OCI-LY7 (cell line): ENCODE results near the gene CHRD. TPM values are rescaled to one million over a fixed set of nuclear protein-coding genes. Genes with fewer than 3 reads are reported as not detected.

Experiments used
- BruUV-seq: library from RNA; stranded (reverse); fragments of 400-500 nt; replicated peaks from 2 replicates; lab custom pipeline; 2021; lab: Mats Ljungman, UMichigan
- CTCF ChIA-PET: fragments of 300-600 bp; sonication (Branson Sonifier 250); formaldehyde crosslinking; loops from one replicate; lab custom pipeline; 2022; ENCODE audit warnings: antibody characterized with exemption; ENCODE audit not compliant: unreplicated experiment; lab: Charles Lee
- POLR2A ChIA-PET: fragments of 300-600 bp; sonication (Branson Sonifier 250); formaldehyde crosslinking; loops from one replicate; lab custom pipeline; 2022; ENCODE audit warnings: antibody characterized with exemption; lab: Charles Lee
- DNase-seq: peaks from one replicate; pipeline ENCODE4 v3.0.0-alpha.2; 2015; ENCODE audit warnings: low spot score
- H2AFZ ChIP-seq: fragments of 200-600 bp; sonication (generic), shearing (Covaris generic); 2 replicates; pipeline ENCODE4 v1.6.1; 2014; ENCODE audit warnings: mild to moderate bottlenecking, antibody characterized with exemption, low read length, moderate library complexity
- H3K27ac ChIP-seq: fragments of 200-600 bp; sonication (generic); 2 replicates; pipeline ENCODE4 v1.5.1; 2014; ENCODE audit warnings: mixed run types, low read depth, mild to moderate bottlenecking, moderate library complexity, low read length, inconsistent platforms; ENCODE audit not compliant: poor library complexity, severe bottlenecking
- H3K36me3 ChIP-seq: fragments of 200-600 bp; sonication (generic); 2 replicates; pipeline ENCODE4 v1.6.1; 2014; ENCODE audit warnings: mild to moderate bottlenecking, antibody characterized with exemption, low read length, moderate library complexity, mixed read lengths; ENCODE audit not compliant: insufficient read depth
- H3K4me1 ChIP-seq: fragments of 200-600 bp; sonication (generic); 2 replicates; pipeline ENCODE4 v1.5.1; 2014; ENCODE audit warnings: mild to moderate bottlenecking, low read length; ENCODE audit not compliant: insufficient read depth, poor library complexity, severe bottlenecking
- H3K4me2 ChIP-seq: fragments of 200-600 bp; sonication (generic); 2 replicates; pipeline ENCODE4 v1.6.1; 2014; ENCODE audit warnings: mild to moderate bottlenecking, low read length
- H3K4me3 ChIP-seq: fragments of 200-600 bp; sonication (generic); 2 replicates; pipeline ENCODE4 v1.5.1; 2014; ENCODE audit warnings: mild to moderate bottlenecking, low read depth, low read length; ENCODE audit not compliant: poor library complexity, severe bottlenecking
- H3K79me2 ChIP-seq: fragments of 200-600 bp; sonication (generic); 2 replicates; pipeline ENCODE4 v1.6.1; 2016; ENCODE audit warnings: low read depth, mild to moderate bottlenecking, low read length, moderate library complexity, mixed read lengths; ENCODE audit not compliant: insufficient read depth
- H3K9me2 ChIP-seq: fragments of 200-600 bp; sonication (generic); 2 replicates; pipeline ENCODE4 v1.6.1; 2016; ENCODE audit warnings: mild to moderate bottlenecking, low read length, mixed read lengths; ENCODE audit not compliant: insufficient read depth
- H3K9me3 ChIP-seq: fragments of 200-600 bp; sonication (generic); 2 replicates; pipeline ENCODE4 v1.6.1; 2014; ENCODE audit warnings: mild to moderate bottlenecking, mixed run types, low read length, mixed read lengths
- H4K20me1 ChIP-seq: fragments of 200-600 bp; sonication (generic); 2 replicates; pipeline ENCODE4 v1.6.1; 2014; ENCODE audit warnings: mild to moderate bottlenecking, antibody characterized with exemption, low read length, moderate library complexity, mixed read lengths; ENCODE audit not compliant: insufficient read depth
- EZH2phosphoT487 ChIP-seq: fragments of 200-600 bp; sonication (generic); IDR thresholded peaks from 2 replicates; pipeline ENCODE4 v1.6.1; 2018; ENCODE audit warnings: low read depth, borderline replicate concordance, mild to moderate bottlenecking, mixed run types, antibody characterized with exemption, low read length, moderate library complexity, mixed read lengths
- intact Hi-C: fragments of 100-400 bp; cut with micrococcal nuclease; formaldehyde crosslinking; loops from one replicate; pipeline ENCODE4 v1.10.0; 2022; ENCODE audit not compliant: unreplicated experiment
- total RNA-seq, 2 experiments: library from RNA; depleted of rRNA in 1 of 2; stranded (reverse); fragments of >200 nt in 1 of 2; shearing (Covaris generic) in 1 of 2; gene quantifications; 2 replicates each; pipeline ENCODE4 v1.2.3, GENCODE V29; 2014 to 2022
- TF ChIP-seq, protein P1 (sequence below): fragments of 200-600 bp; sonication (generic); conservative IDR thresholded peaks from 2 replicates; pipeline ENCODE4 v1.5.1; 2014; ENCODE audit warnings: mild to moderate bottlenecking, antibody characterized with exemption, low read length, moderate library complexity, mixed read lengths

CHRD gene
- total RNA-seq, 2 experiments from 2014 or later = 0.16 TPM; not detected in 1

DNA sequence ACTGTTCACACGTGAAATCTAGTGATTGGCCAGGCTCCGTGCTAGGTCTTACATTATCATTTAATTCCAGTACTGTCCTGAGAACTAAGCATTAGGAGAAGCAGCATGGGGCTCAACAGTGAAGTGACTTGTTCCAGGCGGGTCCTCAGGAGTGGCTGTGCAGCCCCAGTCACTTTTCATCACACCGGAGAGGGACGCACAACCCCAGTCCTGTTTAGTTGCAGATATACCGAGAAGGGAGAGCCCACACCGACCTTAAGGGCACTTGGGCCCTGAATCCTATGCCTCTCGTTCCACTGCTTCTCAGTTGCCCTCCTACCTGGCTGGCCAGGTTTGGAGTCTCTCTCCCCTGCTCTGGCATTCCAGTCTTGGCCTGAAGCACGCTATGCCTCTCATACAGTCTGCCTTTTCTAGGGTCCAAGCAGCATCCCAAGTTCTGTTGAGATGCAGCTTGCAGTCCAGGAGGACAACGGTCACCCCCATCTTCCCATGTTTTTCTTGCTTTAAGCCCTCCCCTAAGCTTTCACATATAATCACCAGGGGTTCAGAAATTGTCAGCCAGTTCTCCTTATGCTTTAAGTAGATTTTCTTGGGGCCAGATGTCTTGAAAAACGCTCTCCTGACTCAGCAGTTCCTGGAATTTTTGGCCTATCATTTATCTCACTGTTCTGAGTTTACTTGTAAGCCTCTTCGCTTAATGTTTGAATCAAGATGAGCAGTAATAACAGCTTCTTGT, 32.4 kb upstream of the CHRD start:
- Histone ChIP-seq H3K4me3 (no peak overlapping the region), H4K20me1 (no peaks in the 10 kb centered on the region), H3K36me3 (0 out of 2 replicates have a peak, but pooled peaks cover 4% of the 10 kb centered on the region), H3K9me3 (no peaks in the 10 kb centered on the region), H3K9me2 (no peaks in the 10 kb centered on the region), H2AFZ (no peak overlapping the region), H3K79me2 (no peaks in the 10 kb centered on the region), H3K4me1 (no peaks in the 10 kb centered on the region), H3K4me2 (no peak overlapping the region), H3K27ac (no peak overlapping the region)
- TF ChIP-seq, protein P1, sequence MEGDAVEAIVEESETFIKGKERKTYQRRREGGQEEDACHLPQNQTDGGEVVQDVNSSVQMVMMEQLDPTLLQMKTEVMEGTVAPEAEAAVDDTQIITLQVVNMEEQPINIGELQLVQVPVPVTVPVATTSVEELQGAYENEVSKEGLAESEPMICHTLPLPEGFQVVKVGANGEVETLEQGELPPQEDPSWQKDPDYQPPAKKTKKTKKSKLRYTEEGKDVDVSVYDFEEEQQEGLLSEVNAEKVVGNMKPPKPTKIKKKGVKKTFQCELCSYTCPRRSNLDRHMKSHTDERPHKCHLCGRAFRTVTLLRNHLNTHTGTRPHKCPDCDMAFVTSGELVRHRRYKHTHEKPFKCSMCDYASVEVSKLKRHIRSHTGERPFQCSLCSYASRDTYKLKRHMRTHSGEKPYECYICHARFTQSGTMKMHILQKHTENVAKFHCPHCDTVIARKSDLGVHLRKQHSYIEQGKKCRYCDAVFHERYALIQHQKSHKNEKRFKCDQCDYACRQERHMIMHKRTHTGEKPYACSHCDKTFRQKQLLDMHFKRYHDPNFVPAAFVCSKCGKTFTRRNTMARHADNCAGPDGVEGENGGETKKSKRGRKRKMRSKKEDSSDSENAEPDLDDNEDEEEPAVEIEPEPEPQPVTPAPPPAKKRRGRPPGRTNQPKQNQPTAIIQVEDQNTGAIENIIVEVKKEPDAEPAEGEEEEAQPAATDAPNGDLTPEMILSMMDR = no peak
- no peak for TF ChIP-seq EZH2phosphoT487
- ChIA-PET CTCF (no interaction called here), POLR2A (interaction anchor here (0.9 to 1.4 kb wide), 2 partner anchors 10 to 14 kb away, joined by 4 to 7 read pairs; partner anchors contain the start of genes CLCN2, FAM131A and POLR2H)
- BruUV-seq = no TSS peak
- intact Hi-C loops = no loop called here
- no peak for DNase-seq

DNA sequence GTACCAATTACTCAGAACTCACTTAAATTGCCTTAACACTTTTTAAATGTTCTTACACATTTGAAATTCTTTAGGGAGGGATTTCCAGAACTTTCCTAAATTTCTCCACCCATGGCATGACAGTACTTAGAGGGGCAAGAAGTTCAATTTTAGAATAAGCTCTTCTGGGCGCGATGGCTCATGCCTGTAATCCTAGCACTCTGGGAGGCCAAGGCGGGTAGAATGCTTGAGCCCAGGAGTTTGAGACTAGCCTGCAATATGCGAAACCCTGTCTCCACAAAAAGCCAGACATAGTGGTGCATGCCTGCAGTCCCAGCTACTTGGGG, 31.8 kb upstream of the CHRD start:
- intact Hi-C loops = no loop called here
- H3K79me2 ChIP-seq = no peaks in the 10 kb centered on the region
- no peaks in the 10 kb centered on the region for H3K4me1 ChIP-seq
- H3K4me2 ChIP-seq = no peak overlapping the region
- no peak for TF ChIP-seq EZH2phosphoT487
- TF ChIP-seq, protein P1 = no peak
- POLR2A ChIA-PET = interaction anchor here (0.9 to 1.4 kb wide), 2 partner anchors 11 to 13 kb away, joined by 4 to 7 read pairs; partner anchors contain the start of genes CLCN2, FAM131A and POLR2H
- no peaks in the 10 kb centered on the region for H4K20me1 ChIP-seq
- DNase-seq = no peak
- CTCF ChIA-PET = no interaction called here
- BruUV-seq = no TSS peak
- H3K4me3 ChIP-seq = no peak overlapping the region
- H2AFZ ChIP-seq = no peak overlapping the region
- H3K27ac ChIP-seq = no peak overlapping the region
- H3K36me3 ChIP-seq = 0 out of 2 replicates have a peak, but pooled peaks cover 4% of the 10 kb centered on the region
- no peaks in the 10 kb centered on the region for H3K9me3 ChIP-seq
- no peaks in the 10 kb centered on the region for H3K9me2 ChIP-seq
